H1 (cell line): ENCODE measurements around the gene SCAMP2. TPM values are rescaled to one million over a fixed set of nuclear protein-coding genes. Genes with fewer than 3 reads are reported as not detected.
"Not testable (repeated sequence)": the region's sequence is repeated elsewhere in the genome, so short reads cannot be mapped to it uniquely, and the experiment has no call there.

Experiments used
- CTCF ChIA-PET: fragments of 300-600 bp; sonication (Branson Sonifier 250); formaldehyde crosslinking; loops from one replicate; lab custom pipeline; 2021; ENCODE audit not compliant: partially characterized antibody; lab: Charles Lee
- POLR2A ChIA-PET: fragments of 300-600 bp; sonication (Branson Sonifier 250); formaldehyde crosslinking; loops from one replicate; lab custom pipeline; 2021; ENCODE audit warnings: inconsistent platforms; ENCODE audit not compliant: partially characterized antibody; lab: Charles Lee
- DNase-seq, 2 experiments: peaks; one replicate each; pipeline versions ENCODE4 v3.0.0 to v3.0.0-alpha.2; 2010 to 2022; ENCODE audit warnings: low spot score in 2 of 2, low read depth in 1 of 2, mixed read lengths in 1 of 2
- FAIRE-seq: peaks from 2 replicates; lab custom pipeline; 2011; peaks lifted over from hg19 to GRCh38; lab: Jason Lieb, UNC
- H2AFZ ChIP-seq: 2 replicates; pipeline ENCODE4 v1.8.1; 2012; ENCODE audit warnings: low read length, inconsistent platforms
- H2AK5ac ChIP-seq: 2 replicates; pipeline ENCODE4 v1.6.1; 2013; ENCODE audit warnings: low read depth, low read length
- H2BK120ac ChIP-seq: replicated peaks from 2 replicates; pipeline ENCODE3; 2013; ENCODE audit warnings: low read depth, low read length, inconsistent platforms
- H2BK12ac ChIP-seq: 2 replicates; pipeline ENCODE4 v1.6.1; 2013; ENCODE audit warnings: low read depth, low read length
- H2BK15ac ChIP-seq: 2 replicates; pipeline ENCODE4 v1.6.1; 2013; ENCODE audit warnings: low read length
- H2BK20ac ChIP-seq: 2 replicates; pipeline ENCODE4 v1.6.1; 2013; ENCODE audit warnings: low read length
- H2BK5ac ChIP-seq: 2 replicates; pipeline ENCODE4 v1.6.1; 2013; ENCODE audit warnings: low read depth, low read length
- H3K14ac ChIP-seq: 2 replicates; pipeline ENCODE4 v1.6.1; 2013; ENCODE audit warnings: inconsistent platforms; ENCODE audit not compliant: insufficient read length
- H3K18ac ChIP-seq: 2 replicates; pipeline ENCODE4 v1.6.1; 2013; ENCODE audit warnings: low read length; ENCODE audit errors: extremely low read depth
- H3K23ac ChIP-seq: 2 replicates; pipeline ENCODE4 v1.6.1; 2013; ENCODE audit warnings: inconsistent platforms; ENCODE audit not compliant: insufficient read length
- H3K23me2 ChIP-seq: 2 replicates; pipeline ENCODE4 v1.6.1; 2013; ENCODE audit warnings: low read depth, low read length
- H3K27ac ChIP-seq: 2 replicates; pipeline ENCODE4 v1.6.1; 2011; ENCODE audit warnings: low read depth, low read length, inconsistent platforms
- H3K27me3 ChIP-seq, 4 experiments: replicated peaks in 1 of 4; 1 replicate in 1 of 4; 2 replicates in 3 of 4; pipeline versions ENCODE4 v1.6.1 to v1.8.1; 2011 to 2013; ENCODE audit warnings: low read length in 3 of 4, mild to moderate bottlenecking in 3 of 4, inconsistent platforms in 2 of 4, mixed read lengths in 2 of 4, moderate library complexity in 1 of 4; ENCODE audit not compliant: control insufficient read depth in 3 of 4, insufficient read depth in 3 of 4; ENCODE audit errors: extremely low read depth in 1 of 4
- H3K36me3 ChIP-seq, 4 experiments: 2 replicates each; pipeline versions ENCODE4 v1.6.1 to v1.8.1; 2011 to 2013; ENCODE audit warnings: mild to moderate bottlenecking in 4 of 4, low read length in 3 of 4, moderate library complexity in 2 of 4, control low read depth in 1 of 4, inconsistent platforms in 1 of 4; ENCODE audit not compliant: insufficient read depth in 4 of 4, control insufficient read depth in 2 of 4
- H3K4ac ChIP-seq: replicated peaks from 2 replicates; pipeline ENCODE3; 2013; ENCODE audit warnings: low read length, low read depth, mixed read lengths, inconsistent platforms; ENCODE audit not compliant: insufficient read length
- H3K4me1 ChIP-seq, 4 experiments: replicated peaks in 1 of 4; 1 replicate in 1 of 4; 2 replicates in 3 of 4; pipeline versions ENCODE4 v1.6.1 to v1.8.1; 2011 to 2013; ENCODE audit warnings: low read length in 3 of 4, inconsistent platforms in 2 of 4, mixed read lengths in 1 of 4; ENCODE audit not compliant: insufficient read depth in 4 of 4, control insufficient read depth in 3 of 4
- H3K4me2 ChIP-seq, 2 experiments: 2 replicates each; pipeline versions ENCODE4 v1.6.1 to v1.8.1; 2011 to 2013; ENCODE audit warnings: low read depth in 2 of 2, low read length in 2 of 2, control low read depth in 1 of 2, inconsistent platforms in 1 of 2, mild to moderate bottlenecking in 1 of 2; ENCODE audit not compliant: insufficient read depth in 1 of 2
- H3K4me3 ChIP-seq, 4 experiments: fragments of 200-600, 300-600 bp in 1 of 4; sonication (generic), shearing (Covaris generic), sonication (Bioruptor Twin) in 1 of 4; 2 replicates each; pipeline versions ENCODE4 v1.5.1 to v1.8.1; 2011 to 2016; ENCODE audit warnings: low read length in 4 of 4, low read depth in 3 of 4, control low read depth in 2 of 4, inconsistent platforms in 2 of 4, mild to moderate bottlenecking in 2 of 4, mixed read lengths in 1 of 4, moderate library complexity in 1 of 4; ENCODE audit not compliant: insufficient read depth in 2 of 4; ENCODE audit errors: extremely low read depth in 1 of 4
- H3K56ac ChIP-seq: replicated peaks from 2 replicates; pipeline ENCODE3; 2013; ENCODE audit warnings: low read depth, mild to moderate bottlenecking, mixed read lengths, low read length, inconsistent platforms; ENCODE audit not compliant: insufficient read length
- H3K79me1 ChIP-seq: 2 replicates; pipeline ENCODE4 v1.6.1; 2013; ENCODE audit warnings: low read depth, low read length, control low read depth
- H3K79me2 ChIP-seq, 2 experiments: 2 replicates each; pipeline versions ENCODE4 v1.6.1 to v1.8.1; 2012 to 2013; ENCODE audit warnings: low read length in 2 of 2, mild to moderate bottlenecking in 2 of 2, inconsistent platforms in 1 of 2; ENCODE audit not compliant: insufficient read depth in 2 of 2, control insufficient read depth in 1 of 2
- H3K9ac ChIP-seq, 4 experiments: replicated peaks in 1 of 4; 1 replicate in 1 of 4; 2 replicates in 3 of 4; pipeline versions ENCODE4 v1.6.1 to v1.8.1; 2011 to 2013; ENCODE audit warnings: low read depth in 3 of 4, low read length in 3 of 4, control low read depth in 2 of 4, mild to moderate bottlenecking in 2 of 4, moderate library complexity in 2 of 4, inconsistent platforms in 1 of 4; ENCODE audit errors: extremely low read depth in 1 of 4
- H3K9me3 ChIP-seq, 2 experiments: 2 replicates each; pipeline versions ENCODE4 v1.6.1 to v1.8.1; 2012 to 2013; ENCODE audit warnings: mild to moderate bottlenecking in 2 of 2, moderate library complexity in 2 of 2, control low read depth in 1 of 2, inconsistent platforms in 1 of 2, low read depth in 1 of 2, low read length in 1 of 2, mixed read lengths in 1 of 2; ENCODE audit not compliant: insufficient read depth in 2 of 2
- H4K20me1 ChIP-seq, 2 experiments: replicated peaks in 1 of 2; 2 replicates each; pipeline versions ENCODE3 to v1.8.1; 2011 to 2013; ENCODE audit warnings: inconsistent platforms in 2 of 2, low read length in 2 of 2, mild to moderate bottlenecking in 1 of 2; ENCODE audit not compliant: insufficient read depth in 2 of 2, control insufficient read depth in 1 of 2
- H4K5ac ChIP-seq: 2 replicates; pipeline ENCODE4 v1.6.1; 2013; ENCODE audit warnings: low read length, low read depth, mixed read lengths, inconsistent platforms; ENCODE audit not compliant: insufficient read length
- H4K8ac ChIP-seq: 2 replicates; pipeline ENCODE4 v1.8.0; 2013; ENCODE audit warnings: mild to moderate bottlenecking, moderate library complexity, low read length, inconsistent platforms; ENCODE audit not compliant: insufficient read depth; ENCODE audit errors: extremely low read depth
- H4K91ac ChIP-seq: replicated peaks from 2 replicates; pipeline ENCODE3; 2013; ENCODE audit warnings: low read length, mixed read lengths, inconsistent platforms; ENCODE audit not compliant: insufficient read length
- WGBS, 2 experiments: shearing (Covaris generic) in 1 of 2; methylation state at CpG; one replicate each; pipeline versions ENCODE4 v1.1.6 to v1.1.7; 2013 to 2015; ENCODE audit warnings: low lambda C conversion rate in 2 of 2, mixed read lengths in 2 of 2, inconsistent platforms in 1 of 2, low coverage in 1 of 2, missing lambda C conversion rate in 1 of 2; ENCODE audit not compliant: insufficient replicate concordance in 2 of 2, insufficient coverage in 1 of 2, insufficient read length in 1 of 2; ENCODE audit errors: extremely low coverage in 1 of 2, missing lambda C conversion rate in 1 of 2; 5-methylcytosine and 5-hydroxymethylcytosine counted together
- polyA plus RNA-seq, 7 experiments: library from polyadenylated mRNA; depleted of rRNA in 3 of 7; stranded (reverse) in 5 of 7; unstranded in 2 of 7; fragments of >200 nt in 5 of 7; fragments of 200-250 nt in 2 of 7; gene quantifications; 1 replicate in 5 of 7; 2 replicates in 1 of 7; 4 replicates in 1 of 7; pipeline versions ENCODE4 v1.2.1 to v1.2.3, GENCODE V29; 2011 to 2013; ENCODE audit warnings: missing spikeins in 2 of 7, mixed read lengths in 2 of 7
- total RNA-seq: library from RNA; stranded (reverse); fragmentation: NEBNext Ultra II Directional; extraction: Animal tissue kit (Norgen Biotek cat#: 25700); gene quantifications from 2 replicates; pipeline ENCODE4 v1.2.1, GENCODE V29; 2021

Gene SCAMP2
- total and polyA plus RNA-seq, 2 of the 8 experiments (the other 6 are each of a cell fraction or from before 2014, with no cell fraction given), result 41.7 to 131 TPM

DNA sequence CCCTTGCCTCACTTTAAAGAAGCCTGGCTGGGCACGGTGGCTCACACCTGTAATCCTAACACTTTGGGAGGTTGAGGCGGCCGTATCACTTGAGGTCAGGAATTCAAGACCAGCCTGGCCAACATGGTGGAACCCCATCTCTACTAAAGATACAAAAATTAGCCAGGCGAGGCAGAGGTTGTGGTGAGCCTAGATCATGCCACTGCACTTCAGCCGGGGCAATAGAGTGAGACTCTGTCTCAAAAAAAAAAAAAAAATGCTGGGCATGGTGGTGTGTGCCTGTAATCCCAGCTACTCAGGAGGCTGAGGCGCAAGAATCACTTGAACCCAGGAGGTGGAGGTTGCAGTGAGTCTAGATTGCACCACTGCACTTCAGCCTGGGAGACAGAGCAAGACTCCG lies 21.2 kb upstream of the SCAMP2 start:
- H3K36me3 ChIP-seq, result peaks cover 9 to 33% (median 24%) of the 10 kb centered on the region in 4 experiments
- not testable (repeated sequence) for H3K23me2 ChIP-seq, H4K91ac ChIP-seq, H3K23ac ChIP-seq, H3K27ac ChIP-seq, H3K9me3 ChIP-seq, H2BK15ac ChIP-seq, H2BK120ac ChIP-seq, H4K8ac ChIP-seq, H4K20me1 ChIP-seq, H3K4me2 ChIP-seq, H3K9ac ChIP-seq, DNase-seq, FAIRE-seq, H3K79me2 ChIP-seq, H4K5ac ChIP-seq, H2AFZ ChIP-seq, H3K4ac ChIP-seq, H2BK20ac ChIP-seq, H3K56ac ChIP-seq, H2BK12ac ChIP-seq, H3K14ac ChIP-seq, H3K4me3 ChIP-seq, H2BK5ac ChIP-seq, H3K27me3 ChIP-seq, H3K4me1 ChIP-seq, H3K79me1 ChIP-seq, H3K18ac ChIP-seq, H2AK5ac ChIP-seq
- WGBS, 2 experiments, result 96% methylated on average over 5 of the region's 7 CpGs; no CpG with 5 or more reads in 1 of the 2 experiments
- POLR2A ChIA-PET, result interaction anchor here (0.6 to 7.0 kb wide), 12 partner anchors 8 to 426 kb away, joined by 3 to 116 read pairs (median 4); partner anchors contain the start of gene FAM219B
- CTCF ChIA-PET, result interaction anchor here (0.6 to 2.5 kb wide), 4 partner anchors 10 to 858 kb away, joined by 3 to 10 read pairs (median 6); no protein-coding TSS in a partner anchor
